Measurements from ENCODE around the gene NDUFV3.

DNA sequence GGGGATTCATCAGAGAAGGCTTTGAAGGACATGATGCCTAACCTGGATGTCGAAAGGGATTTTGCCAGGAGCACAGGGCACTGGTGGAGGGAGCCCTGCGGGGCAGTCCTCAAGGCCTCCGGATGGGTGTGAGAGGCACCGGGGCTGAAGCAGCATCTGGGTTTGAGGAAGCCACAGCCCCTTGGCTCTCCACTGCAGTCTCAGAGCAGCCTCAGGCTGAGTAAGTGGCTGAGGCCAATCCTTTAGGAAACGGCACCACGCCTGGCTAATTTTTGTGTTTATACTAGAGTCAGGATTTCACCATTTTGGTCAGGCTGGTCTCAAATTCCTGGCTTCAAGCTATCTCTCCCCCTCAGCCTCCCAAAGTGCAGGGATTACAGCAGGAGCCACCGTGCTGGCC lies 20.4 kb downstream of the NDUFV3 start:
- TF ChIP-seq ZNF707 (tag by site-specific recombination; IDR thresholded peaks at IDR 0.05): no peak
- TF ChIP-seq CTCF (tag by site-specific recombination; IDR thresholded peaks at IDR 0.05): no peak
- TF ChIP-seq ZNF549 (tag by site-specific recombination; IDR thresholded peaks at IDR 0.05): no peak
- TF ChIP-seq ZNF785 (tag by site-specific recombination; IDR thresholded peaks at IDR 0.05): no peak
- TF ChIP-seq ZNF121 (tag by site-specific recombination; IDR thresholded peaks at IDR 0.05): no peak
- no peak for TF ChIP-seq ZNF658 (tag by site-specific recombination; IDR thresholded peaks at IDR 0.05)
- no peak for TF ChIP-seq ZNF626 (tag by site-specific recombination; IDR thresholded peaks at IDR 0.05)
